ENCODE results near the gene WDR33. TPM values are rescaled to one million over a fixed set of nuclear protein-coding genes. Genes with fewer than 3 reads are reported as not detected.

The WDR33 gene
- total and polyA plus RNA-seq, 2 of the 13 experiments (the other 11 are each of a cell fraction or from before 2014, with no cell fraction given) = 54.9 to 78.2 TPM

- TF ChIP-seq ZNF770 (CRISPR knock-in tag; IDR thresholded peaks at IDR 0.05) (no peak), SOX13 (IDR thresholded peaks at IDR 0.05) (no peak), SOX13 (CRISPR knock-in tag; conservative IDR thresholded peaks at IDR 0.05 in 1 of 2, IDR thresholded peaks at IDR 0.05 in 1 of 2) (peak in 1 of 2 experiments; percentile 59; a peak in 1 of 4 replicates), ZBTB46 (CRISPR knock-in tag; IDR thresholded peaks at IDR 0.05; ENCODE audit: borderline replicate concordance) (no peak), ZNF281 (CRISPR knock-in tag; IDR thresholded peaks at IDR 0.05; ENCODE audit: borderline replicate concordance) (no peak), POGZ (CRISPR knock-in tag; IDR thresholded peaks at IDR 0.05) (no peak), ZFP36L2 (CRISPR knock-in tag; IDR thresholded peaks at IDR 0.05) (no peak), ZNF749 (CRISPR knock-in tag; IDR thresholded peaks at IDR 0.05; ENCODE audit: borderline replicate concordance) (no peak), TP53 (CRISPR knock-in tag; conservative IDR thresholded peaks at IDR 0.05) (no peak), KMT2A (CRISPR knock-in tag; IDR thresholded peaks at IDR 0.05) (no peak), PLRG1 (conservative IDR thresholded peaks at IDR 0.05) (no peak), ETV6 (CRISPR knock-in tag; conservative IDR thresholded peaks at IDR 0.05) (no peak), ZNF512B (CRISPR knock-in tag; IDR thresholded peaks at IDR 0.05; ENCODE audit: borderline replicate concordance) (no peak), ZNF230 (CRISPR knock-in tag; IDR thresholded peaks at IDR 0.05) (no peak), MXD4 (CRISPR knock-in tag; IDR thresholded peaks at IDR 0.05) (no peak), E2F5 (CRISPR knock-in tag; conservative IDR thresholded peaks at IDR 0.05) (no peak), ZNF615 (CRISPR knock-in tag; IDR thresholded peaks at IDR 0.05; ENCODE audit: borderline replicate concordance) (no peak), FOXA3 (CRISPR knock-in tag; IDR thresholded peaks at IDR 0.05) (peak; percentile 51), ZNF558 (CRISPR knock-in tag; IDR thresholded peaks at IDR 0.05; ENCODE audit: borderline replicate concordance) (no peak)
These were observed 75.2 kb downstream of the WDR33 start (continued) for GRCh38 chr2:127735537-127736399.
